ENCODE results near the gene GBGT1.

GBGT1 gene

GRCh38 chr9:133162861-133163503 is 732 bp downstream of the GBGT1 start:
- DNase-seq (ENCODE audit: low spot score), result peak; percentile 10

GRCh38 chr9:133161547-133161950 is 2.2 kb downstream of the GBGT1 start:
- no peak for DNase-seq (ENCODE audit: low spot score)

- DNase-seq (ENCODE audit: low spot score), result peak; percentile 92
These were observed 2.8 kb downstream of the GBGT1 start for GRCh38 chr9:133160742-133161546.

- DNase-seq (ENCODE audit: low spot score), result peak; percentile 27
These were observed 5.0 kb downstream of the GBGT1 start for GRCh38 chr9:133158695-133159094.

GRCh38 chr9:133155156-133155555 is 8.6 kb downstream of the GBGT1 start:
- DNase-seq (ENCODE audit: low spot score), result no peak

- no peak for DNase-seq (ENCODE audit: low spot score)
These were observed 9.4 kb downstream of the GBGT1 start for GRCh38 chr9:133154097-133154989.

GRCh38 chr9:133153227-133154096 is 10.3 kb downstream of the GBGT1 start:
- DNase-seq (ENCODE audit: low spot score), result no peak

GRCh38 chr9:133151601-133152525 is 11.9 kb downstream of the GBGT1 start:
- no peak for DNase-seq (ENCODE audit: low spot score)

- no peak for DNase-seq (ENCODE audit: low spot score)
These were observed 12.7 kb downstream of the GBGT1 start for GRCh38 chr9:133151041-133151440.

GRCh38 chr9:133149130-133150015 is 14.3 kb downstream of the GBGT1 start:
- peak; percentile 97 for DNase-seq (ENCODE audit: low spot score)

GRCh38 chr9:133148199-133149129 is 15.2 kb downstream of the GBGT1 start:
- peak; percentile 79 for DNase-seq (ENCODE audit: low spot score)

- peak; percentile 86 for DNase-seq (ENCODE audit: low spot score)
These were observed 16.1 kb downstream of the GBGT1 start for GRCh38 chr9:133147412-133148198.

GRCh38 chr9:133146746-133147411 is 16.8 kb downstream of the GBGT1 start:
- no peak for DNase-seq (ENCODE audit: low spot score)

GRCh38 chr9:133144904-133145851 is 18.5 kb downstream of the GBGT1 start:
- DNase-seq (ENCODE audit: low spot score), result no peak

GRCh38 chr9:133144142-133144903 is 19.4 kb downstream of the GBGT1 start:
- peak; percentile 83 for DNase-seq (ENCODE audit: low spot score)
